Activated T-helper 1 cell treated with anti-CD3 and anti-CD28 coated beads, Interleukin-12 subunit alpha, Interleukin-12 subunit beta, Interleukin-2, Interleukin-4 antibody, amounts not matched to agents 30 ng/mL and 10 ng/mL and 1 ng/mL, durations not matched to agents 14 hours and 24 hours and 36 hours (primary cell): ENCODE data around the gene KLF9. TPM values are rescaled to one million over a fixed set of nuclear protein-coding genes. Genes with fewer than 3 reads are reported as not detected.

ENCODE experiments used
- DNase-seq: peaks from one replicate; pipeline ENCODE4 v3.0.0; 2021; ENCODE audit warnings: low spot score
- H3K27ac Mint-ChIP-seq: one replicate; pipeline ENCODE4 v1.8.0; 2021; ENCODE audit warnings: mild to moderate bottlenecking, mixed read lengths
- H3K27me3 Mint-ChIP-seq: one replicate; pipeline ENCODE4 v1.8.0; 2022; ENCODE audit warnings: mild to moderate bottlenecking, moderate library complexity, mixed read lengths; ENCODE audit not compliant: insufficient read depth
- H3K36me3 Mint-ChIP-seq: one replicate; pipeline ENCODE4 v1.8.0; 2021; ENCODE audit warnings: low read depth, mixed read lengths
- H3K4me1 Mint-ChIP-seq: one replicate; pipeline ENCODE4 v1.8.0; 2021; ENCODE audit warnings: low read depth, mixed read lengths
- H3K4me3 Mint-ChIP-seq: one replicate; pipeline ENCODE4 v1.8.0; 2021; ENCODE audit warnings: mild to moderate bottlenecking, moderate library complexity, mixed read lengths
- H3K9me3 Mint-ChIP-seq: one replicate; pipeline ENCODE4 v1.8.0; 2021; ENCODE audit warnings: mixed read lengths
- intact Hi-C: fragments of 100-400 bp; cut with micrococcal nuclease; formaldehyde crosslinking; loops from one replicate; pipeline ENCODE4 v1.15.1; 2024
- total RNA-seq: library from RNA; stranded (reverse); gene quantifications from 2 replicates; pipeline ENCODE4 v1.2.3, GENCODE V29; 2022

Gene KLF9
- total RNA-seq, 1 donor from 2014 or later = 18.1 TPM

GRCh38 chr9:70419556-70420440 lies 5.3 kb upstream of the KLF9 start:
- no peaks in the 10 kb centered on the region for H3K9me3 Mint-ChIP-seq
- H3K27me3 Mint-ChIP-seq = peaks cover 3% of the 10 kb centered on the region
- peak; percentile 74 for DNase-seq
- H3K27ac Mint-ChIP-seq = peak overlapping the region; percentile 99
- no peaks in the 10 kb centered on the region for H3K36me3 Mint-ChIP-seq
- intact Hi-C loops = loop anchor here (1.0 to 2.0 kb wide), 8 partner anchors 8 to 1491 kb away; partner anchors contain the start of genes ABHD17B, C9orf85 and SMC5
- peak overlapping the region; percentile 83 for H3K4me3 Mint-ChIP-seq
- peaks cover 45% of the 10 kb centered on the region for H3K4me1 Mint-ChIP-seq

DNA sequence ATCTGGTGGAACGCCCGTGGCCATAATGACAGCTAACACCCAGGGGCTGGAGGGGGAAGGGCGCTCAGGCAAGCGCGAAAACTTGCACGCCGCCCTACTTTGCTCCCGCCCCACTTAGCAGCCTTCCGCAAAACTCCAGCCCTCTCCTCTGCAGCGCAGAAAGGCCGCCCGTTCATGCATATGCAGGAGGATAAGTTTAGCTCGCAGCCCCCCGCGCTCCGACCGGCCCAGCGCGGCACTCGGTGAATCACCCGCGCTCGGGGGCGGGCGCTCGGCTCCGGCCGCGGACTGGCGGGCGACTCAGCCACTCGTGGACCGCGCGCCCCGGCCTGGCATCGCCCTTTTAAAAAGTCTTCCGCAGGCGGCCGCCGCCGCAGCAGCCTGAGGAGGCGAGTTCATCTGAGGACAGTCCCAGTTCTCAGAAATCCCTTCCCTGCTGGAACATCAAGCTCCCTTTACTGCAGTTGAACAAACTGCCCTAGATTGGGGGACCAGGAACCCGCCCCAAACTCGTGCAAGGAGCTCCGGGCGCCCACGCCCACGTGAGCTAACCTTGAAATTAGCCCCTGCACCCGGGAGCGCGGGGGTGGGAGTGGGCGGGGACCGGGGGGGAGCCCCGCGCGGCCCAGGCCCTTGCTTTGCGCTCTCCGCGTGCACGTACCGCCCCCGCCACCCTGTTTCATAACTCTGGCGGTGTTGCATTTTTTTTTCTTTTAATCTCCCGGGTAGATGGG lies 4.5 kb upstream of the KLF9 start:
- H3K4me1 Mint-ChIP-seq = peaks cover 53% of the 10 kb centered on the region
- intact Hi-C loops = loop anchor here (1.0 to 2.0 kb wide), 2 partner anchors 161 to 1492 kb away; partner anchors contain the start of genes ABHD17B, C9orf85 and SMC5

GRCh38 chr9:70415476-70415875 lies 1.0 kb upstream of the KLF9 start:
- Mint-ChIP-seq H3K27me3 (peaks cover 1% of the 10 kb centered on the region), H3K4me1 (peaks cover 43% of the 10 kb centered on the region), H3K4me3 (no peak overlapping the region)

More for the DNA sequence above, 4.5 kb upstream of the KLF9 start:
- Mint-ChIP-seq H3K36me3 (no peaks in the 10 kb centered on the region), H3K27ac (peak overlapping the region; percentile 99), H3K9me3 (no peaks in the 10 kb centered on the region), H3K27me3 (peaks cover 3% of the 10 kb centered on the region), H3K4me3 (peak overlapping the region; percentile 83)
- peak; percentile 81 for DNase-seq

GRCh38 chr9:70415041-70415440 lies 584 bp upstream of the KLF9 start:
- H3K27me3 Mint-ChIP-seq = peaks cover 1% of the 10 kb centered on the region
- H3K4me1 Mint-ChIP-seq = peaks cover 45% of the 10 kb centered on the region
- H3K27ac Mint-ChIP-seq = peak overlapping the region; percentile 100
- DNase-seq = no peak
- H3K4me3 Mint-ChIP-seq = peak overlapping the region; percentile 98
- no peaks in the 10 kb centered on the region for H3K36me3 Mint-ChIP-seq
- intact Hi-C loops = no loop called here
- H3K9me3 Mint-ChIP-seq = no peaks in the 10 kb centered on the region

More at GRCh38 chr9:70415476-70415875, 1.0 kb upstream of the KLF9 start:
- H3K9me3 Mint-ChIP-seq = no peaks in the 10 kb centered on the region
- DNase-seq = no peak
- no peak overlapping the region for H3K27ac Mint-ChIP-seq
- no peaks in the 10 kb centered on the region for H3K36me3 Mint-ChIP-seq
- intact Hi-C loops = no loop called here

DNA sequence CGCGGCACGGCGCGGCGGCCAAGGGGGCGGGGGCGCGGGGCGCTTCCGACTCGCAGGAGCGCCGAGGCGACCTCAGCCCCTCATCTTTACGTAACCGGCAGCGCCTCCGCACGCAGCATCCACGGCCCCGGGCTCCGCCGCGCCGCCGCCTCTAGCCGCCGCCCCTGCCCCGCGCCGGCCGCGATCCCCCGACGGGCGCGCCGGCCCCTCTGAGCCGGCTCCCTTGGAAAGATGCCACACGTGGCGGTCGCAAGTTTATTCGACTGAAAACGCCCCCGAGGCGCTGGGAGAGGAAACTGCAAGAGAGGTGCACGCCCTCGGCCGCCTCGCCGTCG lies 1.0 kb downstream of the KLF9 start:
- H3K4me3 Mint-ChIP-seq = peak overlapping the region; percentile 98
- H3K36me3 Mint-ChIP-seq = no peaks in the 10 kb centered on the region
- peak overlapping the region; percentile 100 for H3K27ac Mint-ChIP-seq
- intact Hi-C loops = loop anchor here (2.0 to 5.0 kb wide), 8 partner anchors 53 to 1949 kb away; partner anchors contain the start of genes CEMIP2 and FXN
- H3K4me1 Mint-ChIP-seq = peaks cover 43% of the 10 kb centered on the region
- no peaks in the 10 kb centered on the region for H3K9me3 Mint-ChIP-seq
- no peaks in the 10 kb centered on the region for H3K27me3 Mint-ChIP-seq
- DNase-seq = no peak

DNA sequence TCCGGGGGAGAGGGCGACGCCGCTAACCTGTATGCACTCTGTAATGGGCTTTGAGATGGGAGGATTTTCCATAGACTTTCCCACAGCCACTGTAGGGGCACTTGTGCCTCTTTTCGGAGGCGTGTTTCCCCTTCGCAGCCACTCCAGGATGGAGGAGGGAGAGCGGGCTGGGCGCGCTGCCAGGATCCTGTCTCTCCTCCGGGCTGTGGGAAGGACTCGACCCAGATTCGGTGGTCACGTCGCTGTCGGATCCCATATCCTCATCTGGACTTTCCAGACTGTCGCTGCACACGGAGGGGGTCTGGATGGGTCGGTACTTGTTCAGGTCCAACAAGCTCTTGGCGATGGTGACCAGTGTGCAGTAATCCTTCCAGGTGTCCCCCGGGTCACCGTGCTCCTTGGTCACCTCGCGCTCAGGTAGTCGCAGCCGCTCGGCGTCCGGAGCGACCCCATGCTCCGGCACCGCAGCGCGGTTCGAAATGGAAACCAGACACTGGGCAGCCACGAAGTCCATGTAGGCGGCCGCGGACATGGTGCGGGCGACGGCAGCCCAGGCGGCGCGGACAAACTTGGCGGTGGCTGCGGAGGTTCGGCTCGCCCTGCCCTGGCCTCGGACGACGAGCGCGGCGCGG lies 1.5 kb downstream of the KLF9 start:
- DNase-seq = no peak
- peak overlapping the region; percentile 97 for H3K27ac Mint-ChIP-seq
- intact Hi-C loops = loop anchor here (2.0 to 5.0 kb wide), 8 partner anchors 54 to 1949 kb away; partner anchors contain the start of genes CEMIP2 and FXN
- H3K9me3 Mint-ChIP-seq = no peaks in the 10 kb centered on the region
- H3K4me3 Mint-ChIP-seq = peak overlapping the region; percentile 93
- H3K36me3 Mint-ChIP-seq = peaks cover under 1% of the 10 kb centered on the region
- no peaks in the 10 kb centered on the region for H3K27me3 Mint-ChIP-seq
- H3K4me1 Mint-ChIP-seq = peaks cover 45% of the 10 kb centered on the region

DNA sequence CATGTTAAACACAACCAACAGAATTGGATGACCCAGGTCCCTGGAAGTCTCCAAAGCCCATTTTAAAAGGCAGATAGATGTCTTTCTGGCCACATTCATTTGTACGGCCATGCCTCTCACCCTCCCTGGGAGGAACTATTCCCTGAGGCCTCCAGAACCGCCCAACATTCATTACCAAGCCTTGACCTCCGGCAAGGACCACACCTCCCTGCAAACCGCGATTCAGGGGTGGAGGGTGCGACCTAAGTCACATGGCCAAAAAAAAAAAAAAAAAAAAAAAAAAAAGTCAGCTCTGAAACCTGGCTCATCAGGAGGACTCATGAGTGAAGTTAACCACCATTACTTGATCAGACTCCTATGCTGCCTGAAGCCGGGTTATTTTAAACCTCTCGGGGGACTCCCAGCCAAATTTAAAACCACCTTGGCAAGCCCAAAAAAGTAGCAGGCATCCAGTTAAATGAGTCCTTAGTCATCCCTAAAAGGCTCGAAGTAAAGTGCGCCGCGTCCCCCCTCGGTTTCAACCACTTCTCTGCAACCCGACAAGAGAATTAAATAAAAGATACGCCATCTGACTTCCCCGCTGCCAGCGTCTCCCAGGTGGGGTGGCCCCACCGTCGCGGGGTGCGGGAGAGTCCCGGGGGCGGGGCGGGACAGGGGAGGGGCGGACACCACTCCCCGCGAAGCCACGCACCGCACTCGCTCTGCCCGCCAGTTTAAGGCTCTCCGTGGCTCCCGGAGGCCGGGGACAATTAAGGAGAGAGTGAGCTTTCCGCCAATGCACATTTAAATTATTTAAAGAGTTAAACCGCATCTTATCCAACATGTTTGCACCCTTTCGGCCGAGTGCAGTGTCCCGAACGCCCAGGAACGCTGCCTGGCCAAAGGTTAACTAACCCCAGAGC lies 2.3 kb downstream of the KLF9 start:
- intact Hi-C loops = loop anchor here (1.0 to 5.0 kb wide), 14 partner anchors 8 to 1950 kb away; partner anchors contain the start of genes CEMIP2, FXN and SMC5
- Mint-ChIP-seq H3K27me3 (no peaks in the 10 kb centered on the region), H3K9me3 (no peaks in the 10 kb centered on the region), H3K4me1 (peaks cover 53% of the 10 kb centered on the region), H3K4me3 (peak overlapping the region; percentile 93), H3K36me3 (peaks cover 6% of the 10 kb centered on the region), H3K27ac (peak overlapping the region; percentile 97)
- peak; percentile 53 for DNase-seq

DNA sequence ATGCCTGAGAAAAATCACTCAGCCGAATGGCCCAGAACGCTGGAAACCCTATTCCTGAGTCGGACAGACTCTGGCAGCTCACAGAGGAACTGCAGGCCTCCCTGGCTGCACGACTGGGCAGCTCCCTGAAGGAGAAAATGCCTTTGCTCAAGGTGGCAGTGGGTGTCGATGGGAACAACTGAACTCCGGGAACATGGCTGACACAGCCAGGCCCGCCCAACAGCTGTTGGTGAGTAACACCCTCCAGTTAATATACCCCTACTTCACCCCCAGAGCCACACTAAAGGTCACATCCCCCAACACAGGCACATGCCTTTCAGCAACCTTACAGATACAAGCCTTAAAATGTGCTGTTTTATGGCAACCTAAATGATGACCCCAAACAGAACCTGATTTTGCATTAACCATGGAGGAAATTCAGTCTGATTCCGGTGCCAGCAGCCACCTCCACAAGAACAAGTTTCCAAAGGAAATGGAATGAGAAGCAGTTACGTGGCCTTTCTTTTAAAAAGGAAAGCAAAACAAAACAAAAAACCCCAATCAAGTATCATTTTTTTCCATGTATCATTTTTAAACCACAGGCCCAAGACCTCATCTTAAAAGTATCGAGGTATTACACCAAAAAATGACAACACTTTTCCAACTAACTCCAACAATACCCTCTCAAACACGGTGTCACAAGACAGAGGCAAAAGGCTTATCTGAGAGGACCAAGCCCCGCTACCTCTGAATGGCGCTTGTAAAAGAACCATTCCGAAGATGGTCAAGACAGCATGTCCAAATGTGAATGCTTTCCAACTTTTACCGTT lies 3.1 kb downstream of the KLF9 start:
- peak overlapping the region; percentile 97 for H3K27ac Mint-ChIP-seq
- intact Hi-C loops = loop anchor here (1.0 to 5.0 kb wide), 13 partner anchors 9 to 1951 kb away; partner anchors contain the start of genes CEMIP2, FXN and SMC5
- no peak for DNase-seq
- peaks cover 61% of the 10 kb centered on the region for H3K4me1 Mint-ChIP-seq
- H3K27me3 Mint-ChIP-seq = no peaks in the 10 kb centered on the region
- peak overlapping the region; percentile 93 for H3K4me3 Mint-ChIP-seq
- H3K9me3 Mint-ChIP-seq = no peaks in the 10 kb centered on the region
- peaks cover 11% of the 10 kb centered on the region for H3K36me3 Mint-ChIP-seq

- Mint-ChIP-seq H3K9me3 (no peaks in the 10 kb centered on the region), H3K27me3 (no peaks in the 10 kb centered on the region), H3K36me3 (peaks cover 15% of the 10 kb centered on the region), H3K27ac (peak overlapping the region; percentile 97), H3K4me3 (peak overlapping the region; percentile 93), H3K4me1 (peaks cover 71% of the 10 kb centered on the region)
- no peak for DNase-seq
- intact Hi-C loops = loop anchor here (5.0 kb wide), 7 partner anchors 653 to 1952 kb away; partner anchors contain the start of genes CEMIP2 and FXN
Observed at GRCh38 chr9:70410368-70410767, 4.1 kb downstream of the KLF9 start.

- peak overlapping the region; percentile 97 for H3K27ac Mint-ChIP-seq
- intact Hi-C loops = loop anchor here (5.0 kb wide), 7 partner anchors 652 to 1953 kb away; partner anchors contain the start of genes CEMIP2 and FXN
- H3K4me1 Mint-ChIP-seq = peaks cover 72% of the 10 kb centered on the region
- no peak for DNase-seq
- H3K9me3 Mint-ChIP-seq = no peaks in the 10 kb centered on the region
- peak overlapping the region; percentile 93 for H3K4me3 Mint-ChIP-seq
- peaks cover 15% of the 10 kb centered on the region for H3K36me3 Mint-ChIP-seq
- no peaks in the 10 kb centered on the region for H3K27me3 Mint-ChIP-seq
Observed at GRCh38 chr9:70409800-70410199, 4.7 kb downstream of the KLF9 start.

- H3K36me3 Mint-ChIP-seq = peaks cover 15% of the 10 kb centered on the region
- no peaks in the 10 kb centered on the region for H3K27me3 Mint-ChIP-seq
- no peak overlapping the region for H3K27ac Mint-ChIP-seq
- no peak overlapping the region for H3K4me3 Mint-ChIP-seq
- intact Hi-C loops = no loop called here
- H3K4me1 Mint-ChIP-seq = peaks cover 68% of the 10 kb centered on the region
- H3K9me3 Mint-ChIP-seq = no peaks in the 10 kb centered on the region
- no peak for DNase-seq
Observed at GRCh38 chr9:70409280-70409679, 5.2 kb downstream of the KLF9 start.
